Measurements from ENCODE around the gene LNX2. TPM values are rescaled to one million over a fixed set of nuclear protein-coding genes. Genes with fewer than 3 reads are reported as not detected.

LNX2 gene
- total RNA-seq, 1 donor from 2014 or later, result 3.7 TPM

DNA sequence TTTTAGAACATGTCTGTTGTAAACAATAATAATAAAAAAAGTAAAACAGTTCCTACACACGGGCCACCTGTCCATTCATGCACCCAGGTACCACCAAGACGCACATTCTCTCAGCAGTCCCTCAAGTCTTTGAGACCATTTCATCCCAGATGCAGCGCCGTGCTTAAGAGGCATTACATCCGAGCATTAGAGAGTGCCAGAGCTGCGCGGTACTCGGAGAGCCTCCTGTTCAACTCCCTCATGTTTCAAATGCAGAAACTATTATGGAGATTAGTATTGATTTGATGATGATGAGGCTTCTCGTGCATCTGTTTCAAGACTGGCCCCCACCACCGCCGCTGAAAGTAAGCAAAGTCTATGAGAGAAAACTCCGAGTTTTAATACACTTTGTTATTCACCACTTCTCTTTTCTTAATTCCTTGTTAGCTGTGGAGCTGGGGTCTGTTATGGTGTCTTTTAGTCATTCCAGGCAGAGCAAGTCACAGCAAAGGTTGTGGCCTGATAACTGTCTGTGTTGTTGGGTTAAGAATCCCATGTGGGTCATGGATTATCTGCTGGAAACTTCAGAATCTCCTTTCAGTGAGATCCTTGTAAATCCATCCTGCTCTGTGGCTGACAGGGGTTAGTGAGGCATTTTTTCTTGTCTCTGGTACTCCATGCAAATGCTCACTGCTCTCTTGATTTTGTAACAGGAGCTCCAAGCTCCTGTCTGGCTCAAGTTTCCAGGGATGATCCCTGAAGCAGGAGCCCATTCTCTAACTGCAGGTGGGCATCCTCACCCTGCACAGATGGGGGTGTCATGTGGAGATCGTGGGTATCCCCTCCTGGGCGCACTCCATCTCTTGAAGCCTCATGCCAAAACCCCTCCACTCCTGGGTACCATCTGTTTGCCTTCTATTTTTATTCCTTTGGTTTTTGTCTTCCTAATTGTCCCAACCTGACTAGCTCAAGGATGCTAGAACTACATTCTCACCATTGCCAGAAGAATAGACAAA, 95.1 kb downstream of the LNX2 start:
- no peaks in the 10 kb centered on the region for H3K9me3 ChIP-seq
- no peak overlapping the region for H3K27ac ChIP-seq
- no peaks in the 10 kb centered on the region for H3K27me3 ChIP-seq
- TF ChIP-seq CTCF (IDR thresholded peaks at IDR 0.05), result no peak
- no peaks in the 10 kb centered on the region for H3K36me3 ChIP-seq
- H3K4me3 ChIP-seq, result no peak overlapping the region
- DNase-seq (ENCODE audit: low spot score in 2 of 2), result no peak
- H3K4me1 ChIP-seq, result no peaks in the 10 kb centered on the region
- intact Hi-C loops (cut with DNase I), result no loop called here

DNA sequence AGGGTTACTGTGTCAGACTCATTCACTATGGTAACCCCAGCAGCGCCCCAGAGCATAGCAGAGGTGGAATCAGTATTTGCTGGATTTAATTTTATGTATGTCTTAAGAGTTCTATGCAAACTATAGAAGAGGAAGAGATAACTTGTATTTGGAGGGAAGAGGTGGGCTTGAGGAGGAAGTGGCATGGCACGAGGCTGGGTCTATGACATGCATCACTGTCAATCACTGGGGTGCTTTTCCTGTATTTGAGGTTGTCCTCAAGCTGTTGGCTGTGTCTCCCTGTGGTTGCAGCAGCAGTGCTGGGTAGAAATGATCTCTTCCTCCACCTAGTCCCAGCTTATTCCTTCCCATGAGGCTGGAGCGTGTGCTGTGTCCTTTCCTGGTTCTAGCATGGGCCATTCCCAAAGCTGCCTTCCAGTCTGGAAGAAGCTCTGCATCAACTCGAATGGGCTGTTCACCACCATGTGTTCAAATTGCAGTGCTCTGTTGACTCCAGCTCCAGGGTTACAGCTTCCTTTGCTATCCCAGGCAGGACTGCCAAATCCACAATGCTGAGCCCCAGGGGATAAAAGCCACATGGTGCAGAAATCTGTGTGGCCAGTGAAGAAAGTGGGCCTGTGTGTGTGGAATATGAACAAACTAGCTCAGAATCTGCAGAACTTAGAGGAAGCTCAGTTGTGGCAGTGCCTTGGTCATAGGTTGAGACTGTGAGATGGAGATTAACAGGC, 96.8 kb downstream of the LNX2 start:
- DNase-seq (ENCODE audit: low spot score in 2 of 2), result no peak
- H3K9me3 ChIP-seq, result no peaks in the 10 kb centered on the region
- H3K27ac ChIP-seq, result no peak overlapping the region
- no peaks in the 10 kb centered on the region for H3K27me3 ChIP-seq
- no peaks in the 10 kb centered on the region for H3K4me1 ChIP-seq
- TF ChIP-seq CTCF (IDR thresholded peaks at IDR 0.05), result no peak
- no peaks in the 10 kb centered on the region for H3K36me3 ChIP-seq
- intact Hi-C loops (cut with DNase I), result no loop called here
- H3K4me3 ChIP-seq, result no peak overlapping the region

DNA sequence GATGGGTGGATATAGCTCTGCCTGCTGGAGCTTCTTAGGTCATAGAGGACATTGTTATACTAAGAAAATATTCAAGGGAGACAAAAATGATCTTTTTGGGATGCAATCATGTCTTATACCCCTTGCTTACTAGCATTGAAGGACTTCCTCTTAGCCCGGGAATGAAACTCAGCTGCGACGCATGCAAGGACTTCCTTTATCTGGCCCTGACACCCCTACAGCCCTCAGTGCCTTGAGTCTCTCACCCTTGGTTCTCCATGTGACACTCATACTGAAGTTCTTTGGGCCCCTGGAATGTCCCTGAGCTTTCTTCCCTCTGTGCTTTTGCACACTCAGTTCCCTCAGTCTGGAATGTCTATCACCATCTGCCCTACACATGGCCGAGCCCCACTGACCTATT, 97.5 kb downstream of the LNX2 start:
- Histone ChIP-seq H3K27ac (no peak overlapping the region), H3K27me3 (no peaks in the 10 kb centered on the region), H3K9me3 (no peaks in the 10 kb centered on the region), H3K4me3 (no peak overlapping the region), H3K36me3 (no peaks in the 10 kb centered on the region), H3K4me1 (no peaks in the 10 kb centered on the region)
- DNase-seq (ENCODE audit: low spot score in 2 of 2), result no peak
- intact Hi-C loops (cut with DNase I), result no loop called here
- TF ChIP-seq CTCF (IDR thresholded peaks at IDR 0.05), result no peak

DNA sequence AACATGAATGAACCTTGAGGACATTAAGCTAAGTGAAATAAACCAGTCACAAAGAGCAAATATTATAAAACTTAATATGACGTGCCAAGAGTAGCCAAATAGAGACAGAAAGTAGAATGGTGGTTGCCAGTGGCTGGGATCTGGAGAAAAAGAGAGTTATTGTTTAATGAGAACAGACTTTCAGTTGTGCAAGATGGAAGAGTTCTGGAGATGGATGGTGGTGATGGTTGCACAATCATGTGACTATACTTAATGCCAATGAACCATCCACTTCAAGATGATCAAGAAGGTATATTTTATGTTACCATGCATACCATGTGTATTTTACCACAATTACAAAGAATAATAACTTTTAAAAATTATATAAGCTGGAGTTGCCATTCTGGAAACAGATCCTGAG, 104.2 kb downstream of the LNX2 start:
- no peaks in the 10 kb centered on the region for H3K4me1 ChIP-seq
- no peak for DNase-seq (ENCODE audit: low spot score in 2 of 2)
- intact Hi-C loops (cut with DNase I), result no loop called here
- H3K27ac ChIP-seq, result no peak overlapping the region
- H3K4me3 ChIP-seq, result no peak overlapping the region
- no peaks in the 10 kb centered on the region for H3K27me3 ChIP-seq
- H3K9me3 ChIP-seq, result no peaks in the 10 kb centered on the region
- no peaks in the 10 kb centered on the region for H3K36me3 ChIP-seq
- TF ChIP-seq CTCF (IDR thresholded peaks at IDR 0.05), result no peak

- no peaks in the 10 kb centered on the region for H3K27me3 ChIP-seq
- intact Hi-C loops (cut with DNase I), result no loop called here
- H3K36me3 ChIP-seq, result no peaks in the 10 kb centered on the region
- DNase-seq (ENCODE audit: low spot score in 2 of 2), result no peak
- H3K4me3 ChIP-seq, result no peak overlapping the region
- no peaks in the 10 kb centered on the region for H3K9me3 ChIP-seq
- no peak for TF ChIP-seq CTCF (IDR thresholded peaks at IDR 0.05)
- H3K4me1 ChIP-seq, result no peaks in the 10 kb centered on the region
- no peak overlapping the region for H3K27ac ChIP-seq
Measured at GRCh38 chr13:27510082-27510481, 110.2 kb downstream of the LNX2 start.
